Endothelial cell (in vitro differentiated cells): ENCODE data around the gene BCAS1. TPM values are rescaled to one million over a fixed set of nuclear protein-coding genes. Genes with fewer than 3 reads are reported as not detected.

Source experiments
- DNase-seq: peaks from one replicate; pipeline ENCODE4 v3.0.0; 2021; ENCODE audit warnings: low spot score
- H3K27ac Mint-ChIP-seq: one replicate; pipeline ENCODE4 v1.8.0; 2021; ENCODE audit warnings: mixed read lengths, inconsistent platforms; ENCODE audit not compliant: unreplicated experiment
- H3K27me3 Mint-ChIP-seq: one replicate; pipeline ENCODE4 v1.8.0; 2021; ENCODE audit warnings: mild to moderate bottlenecking, moderate library complexity, mixed read lengths, inconsistent platforms; ENCODE audit not compliant: unreplicated experiment
- H3K36me3 Mint-ChIP-seq: one replicate; pipeline ENCODE4 v1.8.0; 2021; ENCODE audit warnings: mild to moderate bottlenecking, low read depth, mixed read lengths, inconsistent platforms; ENCODE audit not compliant: unreplicated experiment
- H3K4me1 Mint-ChIP-seq: one replicate; pipeline ENCODE4 v1.8.0; 2021; ENCODE audit warnings: mild to moderate bottlenecking, mixed read lengths, inconsistent platforms; ENCODE audit not compliant: unreplicated experiment
- H3K4me3 Mint-ChIP-seq: one replicate; pipeline ENCODE4 v1.8.0; 2021; ENCODE audit warnings: mild to moderate bottlenecking, mixed read lengths, inconsistent platforms; ENCODE audit not compliant: unreplicated experiment
- H3K9me3 Mint-ChIP-seq: one replicate; pipeline ENCODE4 v1.8.0; 2021; ENCODE audit warnings: mixed read lengths, inconsistent platforms; ENCODE audit not compliant: unreplicated experiment
- total RNA-seq: library from RNA; stranded (reverse); fragmentation: NEBNext Ultra II Directional; extraction: Animal tissue kit (Norgen Biotek cat#: 25700); gene quantifications from one replicate; pipeline ENCODE4 v1.2.1, GENCODE V29; 2021; ENCODE audit not compliant: unreplicated experiment
- TF ChIP-seq, protein P1 (sequence below): fragments of 200-600 bp; sonication (generic); IDR thresholded peaks from one replicate; pipeline ENCODE4 v1.5.0; 2021; ENCODE audit warnings: antibody characterized with exemption; ENCODE audit not compliant: unreplicated experiment

The BCAS1 gene
- total RNA-seq, 1 donor from 2014 or later: 0.05 TPM

DNA sequence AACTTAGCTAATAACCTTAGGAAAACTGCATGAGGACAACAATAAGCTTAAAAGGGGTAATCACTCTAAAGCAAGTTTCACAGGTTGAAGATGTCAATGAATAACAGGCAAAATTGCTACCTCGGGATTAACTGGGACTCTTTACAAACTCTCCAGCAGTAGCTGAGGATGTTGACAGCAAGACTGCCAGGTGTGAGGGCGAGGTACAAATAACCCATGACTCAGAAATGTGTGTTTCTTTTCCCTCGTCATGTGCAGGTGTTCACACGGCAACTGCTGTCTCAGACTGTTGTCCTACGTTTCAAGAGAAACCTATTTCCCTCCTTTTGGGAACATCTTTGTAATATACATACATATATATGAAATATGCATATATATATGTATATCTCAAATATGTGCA lies 15.9 kb downstream of the BCAS1 start:
- Mint-ChIP-seq H3K4me3 (no peak overlapping the region), H3K36me3 (no peaks in the 10 kb centered on the region), H3K27ac (no peak overlapping the region), H3K27me3 (no peaks in the 10 kb centered on the region), H3K9me3 (no peaks in the 10 kb centered on the region), H3K4me1 (no peaks in the 10 kb centered on the region)
- DNase-seq: no peak
- TF ChIP-seq, protein P1, sequence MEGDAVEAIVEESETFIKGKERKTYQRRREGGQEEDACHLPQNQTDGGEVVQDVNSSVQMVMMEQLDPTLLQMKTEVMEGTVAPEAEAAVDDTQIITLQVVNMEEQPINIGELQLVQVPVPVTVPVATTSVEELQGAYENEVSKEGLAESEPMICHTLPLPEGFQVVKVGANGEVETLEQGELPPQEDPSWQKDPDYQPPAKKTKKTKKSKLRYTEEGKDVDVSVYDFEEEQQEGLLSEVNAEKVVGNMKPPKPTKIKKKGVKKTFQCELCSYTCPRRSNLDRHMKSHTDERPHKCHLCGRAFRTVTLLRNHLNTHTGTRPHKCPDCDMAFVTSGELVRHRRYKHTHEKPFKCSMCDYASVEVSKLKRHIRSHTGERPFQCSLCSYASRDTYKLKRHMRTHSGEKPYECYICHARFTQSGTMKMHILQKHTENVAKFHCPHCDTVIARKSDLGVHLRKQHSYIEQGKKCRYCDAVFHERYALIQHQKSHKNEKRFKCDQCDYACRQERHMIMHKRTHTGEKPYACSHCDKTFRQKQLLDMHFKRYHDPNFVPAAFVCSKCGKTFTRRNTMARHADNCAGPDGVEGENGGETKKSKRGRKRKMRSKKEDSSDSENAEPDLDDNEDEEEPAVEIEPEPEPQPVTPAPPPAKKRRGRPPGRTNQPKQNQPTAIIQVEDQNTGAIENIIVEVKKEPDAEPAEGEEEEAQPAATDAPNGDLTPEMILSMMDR: no peak

DNA sequence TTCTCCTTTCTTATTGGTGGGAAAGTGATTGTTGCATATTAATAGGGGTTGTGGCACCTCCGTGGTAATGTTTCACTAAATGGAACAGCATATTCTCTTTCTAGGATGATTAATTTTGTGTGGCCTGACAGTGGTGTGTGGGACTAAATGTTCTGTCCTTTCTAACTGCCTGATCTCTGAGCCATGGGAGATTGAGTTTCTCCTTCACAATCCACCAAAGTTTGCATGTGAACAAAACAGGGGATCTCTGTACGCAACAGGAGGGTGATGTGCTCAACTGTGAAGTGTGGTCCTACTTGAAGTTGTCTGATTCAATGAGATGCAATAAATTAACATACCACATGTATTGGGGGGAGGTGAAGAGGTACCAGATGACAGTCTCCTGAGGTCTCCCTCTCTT lies 19.3 kb downstream of the BCAS1 start:
- Mint-ChIP-seq H3K9me3 (no peaks in the 10 kb centered on the region), H3K36me3 (no peaks in the 10 kb centered on the region), H3K4me3 (no peak overlapping the region), H3K4me1 (no peaks in the 10 kb centered on the region), H3K27ac (no peak overlapping the region), H3K27me3 (no peaks in the 10 kb centered on the region)
- no peak for DNase-seq
- TF ChIP-seq, protein P1: no peak

DNA sequence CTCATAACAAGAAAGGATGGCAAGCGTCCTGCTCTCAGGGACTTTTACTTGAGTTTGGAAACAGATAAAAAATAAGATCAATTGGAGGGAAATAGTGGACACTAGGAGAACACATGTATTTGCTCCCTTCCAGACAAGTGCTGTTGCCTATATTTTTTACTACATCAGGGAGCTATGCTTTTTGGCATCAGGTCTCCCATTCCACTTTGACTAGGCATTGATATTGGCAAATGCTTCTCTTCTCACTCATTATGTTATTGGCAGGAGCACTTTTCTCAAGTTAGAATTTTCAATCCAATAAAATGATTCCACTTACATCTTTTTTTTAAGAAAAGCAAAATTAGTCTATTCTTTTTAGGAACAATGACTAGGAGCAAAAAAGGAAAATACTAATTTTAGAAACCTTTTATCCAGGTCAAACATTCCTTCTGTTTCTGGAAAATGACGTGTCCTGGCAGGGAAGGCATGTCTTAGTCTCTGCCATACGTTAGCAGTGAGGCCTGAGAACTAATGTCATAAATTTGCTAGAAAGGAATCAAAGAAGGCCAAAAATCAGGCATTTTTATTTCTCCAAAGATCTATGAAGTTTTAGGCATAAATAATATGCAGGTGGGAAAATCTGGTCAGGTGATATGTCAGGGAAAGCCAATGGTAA lies 21.4 kb downstream of the BCAS1 start:
- H3K4me3 Mint-ChIP-seq: no peak overlapping the region

DNA sequence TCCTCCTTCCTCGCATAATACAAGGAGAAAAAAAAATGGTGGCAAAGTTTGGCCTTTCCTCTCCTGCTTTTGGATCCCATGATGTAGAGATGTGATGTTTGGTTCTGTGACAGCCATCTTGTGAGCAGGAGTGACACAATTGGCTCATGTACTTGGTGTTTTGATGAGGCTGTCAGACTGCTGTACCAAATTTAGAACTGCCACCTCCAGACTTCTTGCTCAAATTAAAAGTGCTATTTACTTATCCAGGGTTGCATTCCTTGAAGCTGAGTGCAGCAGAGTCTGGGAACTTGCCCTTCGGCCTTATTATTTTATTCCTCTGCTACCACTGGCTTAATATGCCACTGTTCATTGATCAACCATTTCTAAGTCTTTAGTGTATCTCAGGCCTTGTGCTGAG lies 21.9 kb downstream of the BCAS1 start:
- Mint-ChIP-seq H3K27ac (no peak overlapping the region), H3K36me3 (no peaks in the 10 kb centered on the region), H3K27me3 (no peaks in the 10 kb centered on the region), H3K4me3 (no peak overlapping the region), H3K9me3 (no peaks in the 10 kb centered on the region), H3K4me1 (no peaks in the 10 kb centered on the region)
- no peak for DNase-seq
- TF ChIP-seq, protein P1: no peak

More for the DNA sequence above, 21.4 kb downstream of the BCAS1 start:
- Mint-ChIP-seq H3K36me3 (no peaks in the 10 kb centered on the region), H3K4me1 (no peaks in the 10 kb centered on the region), H3K27ac (no peak overlapping the region), H3K9me3 (no peaks in the 10 kb centered on the region), H3K27me3 (no peaks in the 10 kb centered on the region)
- TF ChIP-seq, protein P1: no peak
- no peak for DNase-seq

DNA sequence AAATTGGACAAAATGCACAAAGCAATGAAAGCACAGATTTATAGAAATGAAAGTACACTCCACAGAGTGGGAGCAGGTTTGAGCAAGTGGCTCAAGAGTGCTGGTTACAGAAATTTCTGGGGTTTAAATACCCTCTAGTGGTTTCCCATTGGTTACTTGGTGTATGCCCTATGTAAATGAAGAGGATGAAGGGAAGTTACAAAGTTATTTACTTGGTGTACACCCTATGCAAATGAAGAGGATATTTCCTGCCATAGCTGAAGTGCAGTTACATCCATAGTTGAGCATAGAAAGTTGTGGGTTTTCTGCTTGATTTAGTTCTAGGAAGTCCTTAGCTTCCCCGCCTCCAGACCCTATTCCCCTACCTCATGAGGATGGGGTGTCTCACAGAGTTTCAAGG lies 22.7 kb downstream of the BCAS1 start:
- no peaks in the 10 kb centered on the region for H3K27me3 Mint-ChIP-seq
- H3K9me3 Mint-ChIP-seq: no peaks in the 10 kb centered on the region
- TF ChIP-seq, protein P1: no peak
- H3K27ac Mint-ChIP-seq: no peak overlapping the region
- no peaks in the 10 kb centered on the region for H3K4me1 Mint-ChIP-seq
- no peak for DNase-seq
- H3K4me3 Mint-ChIP-seq: no peak overlapping the region
- H3K36me3 Mint-ChIP-seq: no peaks in the 10 kb centered on the region
